GM21529 (cell line): ENCODE data around the gene CLDN6.

Source experiments
- ATAC-seq: cut with Tn5 transposase; IDR thresholded peaks from one replicate; pipeline ENCODE4 v1.9.1; 2021; ENCODE audit not compliant: unreplicated experiment

Gene CLDN6

DNA sequence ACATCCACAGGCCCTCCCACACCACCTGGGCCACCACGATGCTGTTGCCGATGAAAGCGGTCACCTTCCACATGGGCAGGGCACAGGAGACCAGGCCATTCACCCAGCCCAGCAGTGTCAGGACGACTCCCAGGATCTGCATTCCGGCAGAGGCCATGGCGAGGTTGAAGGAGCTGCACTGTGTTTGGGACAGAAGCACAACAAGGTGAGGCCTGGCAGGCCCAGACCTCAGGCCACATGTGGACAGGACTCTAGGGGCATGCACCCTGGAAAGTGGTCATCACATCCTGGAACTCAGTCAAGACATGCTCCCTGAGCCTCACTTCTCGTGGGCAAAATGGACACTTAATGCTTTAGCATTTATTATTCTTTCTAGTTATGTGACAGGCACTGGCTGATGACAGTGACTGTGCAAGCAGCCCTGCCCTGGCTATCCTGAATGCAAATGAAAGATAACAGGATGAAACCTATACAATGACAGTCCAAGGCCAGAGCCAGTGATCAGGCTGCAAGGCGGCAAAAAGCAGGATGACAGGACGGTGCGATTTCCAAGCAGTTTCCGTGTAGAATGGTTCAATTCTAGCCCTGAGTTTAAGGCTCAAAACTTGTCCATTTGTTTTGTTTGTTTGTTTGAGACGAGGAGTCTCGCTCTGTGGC, 2.0 kb downstream of the CLDN6 start:
- no peak for ATAC-seq

DNA sequence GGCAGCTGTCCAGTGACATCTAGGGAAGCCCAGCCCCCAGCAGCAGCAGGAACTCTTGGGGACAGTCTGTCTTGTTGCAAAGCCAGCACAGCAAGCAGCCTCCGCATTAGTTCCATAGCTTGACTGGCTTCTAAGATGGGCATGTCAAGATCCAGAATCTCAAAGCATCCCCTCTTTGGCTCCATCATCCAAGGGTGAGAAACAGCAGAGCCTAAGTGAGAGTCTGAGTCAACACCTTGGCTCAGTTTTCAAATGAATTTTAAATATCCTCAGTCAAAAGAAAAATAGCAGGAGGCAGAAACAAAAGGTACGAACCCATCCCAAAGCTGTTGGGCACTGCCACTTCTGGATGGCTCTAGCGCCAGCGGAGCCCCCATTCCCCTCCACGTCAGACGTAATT, 3.0 kb downstream of the CLDN6 start:
- no peak for ATAC-seq

- no peak for ATAC-seq
Measured at GRCh38 chr16:3013998-3014690, 3.8 kb downstream of the CLDN6 start.

- ATAC-seq, result no peak
Measured at GRCh38 chr16:3013491-3013951, 4.5 kb downstream of the CLDN6 start.

DNA sequence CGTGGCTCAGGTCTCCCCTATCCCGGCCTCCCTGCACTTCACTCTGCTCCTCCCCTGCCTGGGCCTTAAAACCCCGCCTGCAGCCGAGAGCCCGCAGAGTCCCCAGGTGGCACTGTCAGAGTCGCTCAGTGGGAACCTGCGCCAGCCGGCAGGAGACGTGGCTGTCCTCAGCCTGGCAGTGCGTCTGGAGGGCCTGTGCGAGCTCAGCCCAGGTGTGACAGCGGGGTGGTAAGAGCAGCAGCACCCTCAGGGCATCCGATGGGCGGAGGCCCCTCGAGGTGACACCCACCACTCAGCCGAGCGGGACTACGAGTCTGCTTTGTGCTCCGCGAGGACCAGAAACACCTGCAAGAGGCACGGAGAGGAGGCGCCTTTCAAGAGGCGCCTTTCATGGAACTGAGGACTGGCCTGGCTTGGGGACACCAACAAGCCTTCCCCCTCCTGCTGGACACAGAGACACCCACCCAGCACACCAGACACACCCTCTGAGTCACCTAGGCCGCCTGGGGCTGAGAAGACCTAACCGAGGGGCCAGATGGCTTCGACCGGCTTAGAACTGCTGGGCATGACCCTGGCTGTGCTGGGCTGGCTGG, 5.1 kb downstream of the CLDN6 start, which contains the start of gene CLDN9:
CLDN9 (plus strand) TSS at position 96 of the 593 bp plus-strand sequence; CDS start at position 536, 440 bp downstream.
- ATAC-seq, result no peak

DNA sequence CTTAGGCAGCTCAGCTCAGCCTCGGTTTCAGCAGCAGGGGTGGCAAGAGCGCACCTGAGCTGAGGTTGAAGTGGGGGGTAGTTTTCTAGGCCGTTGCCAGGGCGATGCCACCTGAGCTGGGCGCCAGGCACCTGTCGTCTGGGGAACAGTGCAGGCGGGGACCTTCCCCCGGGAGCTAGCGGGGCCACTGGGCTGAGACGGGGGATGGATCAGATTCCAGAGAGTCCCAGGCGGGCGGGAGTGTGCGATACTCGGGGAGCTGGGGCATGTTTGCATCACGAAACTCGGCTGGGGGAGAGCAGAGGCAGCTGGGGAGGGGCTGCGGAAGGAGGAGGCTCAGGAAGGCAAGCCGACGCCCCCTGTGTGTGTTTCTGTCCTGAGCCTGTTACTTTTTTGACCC, 5.7 kb downstream of the CLDN6 start:
- ATAC-seq, result no peak

DNA sequence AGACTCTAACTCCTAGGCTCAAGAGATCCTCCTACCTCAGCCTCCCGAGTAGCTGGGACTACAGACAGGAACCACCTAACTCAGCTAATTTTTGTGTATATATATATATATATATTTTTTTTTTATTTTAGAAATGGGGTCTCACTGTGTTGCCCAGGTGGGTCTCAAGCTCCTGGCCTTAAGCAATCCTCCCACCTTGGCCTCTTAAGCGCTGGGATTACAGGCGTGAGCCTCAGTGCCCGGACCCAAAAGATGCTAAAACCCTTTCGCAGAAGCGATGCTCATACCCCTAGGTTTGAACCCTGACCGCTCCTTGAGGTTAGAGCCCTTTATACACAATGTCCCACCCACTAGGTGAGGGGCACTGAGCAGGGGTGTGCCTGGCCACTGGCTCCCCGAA, 7.5 kb downstream of the CLDN6 start:
- no peak for ATAC-seq

DNA sequence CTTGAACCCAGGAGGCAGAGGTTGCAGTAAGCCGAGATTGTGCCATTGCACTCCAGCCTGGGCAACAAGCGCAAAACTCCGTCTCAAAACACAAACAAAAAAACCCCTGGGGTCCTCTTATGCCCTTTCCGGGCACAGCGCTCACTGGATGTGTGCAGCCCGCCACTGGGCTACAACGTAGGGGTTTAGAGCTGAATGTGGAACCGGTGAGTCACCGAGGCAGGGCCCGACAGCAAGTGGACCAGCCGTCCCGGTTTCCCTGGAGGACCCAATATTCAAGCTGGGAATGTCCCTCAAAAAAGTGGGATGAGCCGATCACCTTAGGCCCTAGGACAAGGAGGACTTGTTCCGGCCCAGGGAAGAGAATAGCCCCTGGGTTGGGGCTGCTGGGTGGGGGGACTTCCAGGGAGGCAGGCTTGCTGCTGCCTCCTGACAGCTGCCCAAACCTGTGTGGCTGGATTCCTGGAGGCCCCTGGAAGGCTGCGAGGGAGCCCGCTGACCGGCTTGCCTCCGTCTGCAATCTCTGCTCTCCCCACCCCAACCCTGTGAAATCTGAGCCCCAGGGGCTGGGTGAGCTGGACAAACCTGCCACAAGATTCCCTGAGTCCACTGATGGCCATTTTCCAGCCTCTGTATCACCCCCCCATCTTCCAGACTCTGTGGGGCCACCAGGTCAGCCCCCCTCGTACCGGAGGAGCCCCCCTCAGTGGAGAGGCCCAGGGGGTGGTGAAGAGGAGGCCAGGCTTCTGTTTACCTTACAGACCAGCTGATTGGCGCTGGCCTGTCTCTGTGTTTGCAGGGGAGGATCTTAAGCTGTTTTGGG, 8.2 kb downstream of the CLDN6 start:
- ATAC-seq, result no peak

DNA sequence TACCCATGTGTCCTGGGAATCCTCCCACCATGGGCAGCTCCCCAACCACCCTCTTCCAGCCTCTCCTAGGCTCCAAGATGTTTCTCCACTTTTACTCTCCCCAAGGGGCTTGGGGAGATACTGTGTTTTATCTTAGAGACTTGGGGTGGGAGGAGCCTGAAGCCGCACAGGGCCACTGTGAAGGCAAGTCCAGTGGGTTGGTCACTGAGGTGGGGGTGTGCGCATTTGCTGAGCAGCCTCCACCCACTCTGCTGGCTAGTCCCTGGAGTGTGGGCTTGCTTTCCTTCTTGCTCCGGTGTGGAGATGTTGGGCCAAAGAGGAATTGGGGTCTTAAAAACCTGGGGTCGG, 9.3 kb downstream of the CLDN6 start:
- ATAC-seq, result no peak

- no peak for ATAC-seq
Measured at GRCh38 chr16:3007957-3008689, 9.9 kb downstream of the CLDN6 start.

- no peak for ATAC-seq
Measured at GRCh38 chr16:3007059-3007956, 10.7 kb downstream of the CLDN6 start.

GRCh38 chr16:3004781-3005284, 13.2 kb downstream of the CLDN6 start:
- no peak for ATAC-seq

DNA sequence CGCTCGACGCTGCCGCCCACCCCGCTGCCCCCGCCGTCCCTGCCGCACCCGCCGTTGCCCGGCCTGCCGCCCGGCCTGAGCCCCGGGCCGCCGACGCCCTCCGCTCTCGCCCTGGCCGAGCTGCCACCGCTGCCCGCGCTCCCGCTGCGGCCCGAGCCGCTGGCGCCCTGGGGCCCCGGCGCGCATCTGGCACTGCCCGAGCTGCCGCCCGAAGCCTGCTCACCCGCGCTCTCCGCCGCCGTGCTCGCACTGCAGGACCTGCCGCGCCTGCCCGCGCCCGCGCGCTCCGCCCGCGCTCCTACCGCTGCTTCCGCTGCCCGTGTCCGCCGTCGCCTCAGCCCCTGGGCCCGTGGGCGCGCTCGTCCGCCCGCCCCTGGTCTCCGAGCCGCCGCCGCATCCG, 13.7 kb downstream of the CLDN6 start:
- peak; percentile 20 for ATAC-seq

GRCh38 chr16:3003582-3004270, 14.3 kb downstream of the CLDN6 start:
- peak; percentile 94 for ATAC-seq

DNA sequence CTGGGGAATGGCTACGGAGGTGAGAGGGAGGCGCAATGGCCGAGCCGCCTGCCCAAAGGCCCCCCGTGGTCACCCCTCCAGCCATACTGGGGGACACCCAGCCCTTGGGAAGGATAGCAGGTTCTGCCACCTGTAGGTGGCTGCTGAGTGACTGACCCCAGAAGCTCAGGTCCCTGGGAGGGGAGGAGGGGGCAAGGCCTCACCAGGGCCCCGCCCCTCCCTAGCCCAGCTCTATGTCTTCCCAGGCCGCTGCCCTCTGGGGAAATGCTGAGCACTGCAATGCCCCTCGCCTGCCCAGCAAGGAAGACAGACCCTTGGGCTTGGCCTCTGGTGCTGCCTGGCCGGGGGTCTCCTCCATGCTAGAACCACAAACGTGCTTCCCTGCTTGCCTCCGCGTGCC, 16.7 kb downstream of the CLDN6 start:
- ATAC-seq, result no peak

DNA sequence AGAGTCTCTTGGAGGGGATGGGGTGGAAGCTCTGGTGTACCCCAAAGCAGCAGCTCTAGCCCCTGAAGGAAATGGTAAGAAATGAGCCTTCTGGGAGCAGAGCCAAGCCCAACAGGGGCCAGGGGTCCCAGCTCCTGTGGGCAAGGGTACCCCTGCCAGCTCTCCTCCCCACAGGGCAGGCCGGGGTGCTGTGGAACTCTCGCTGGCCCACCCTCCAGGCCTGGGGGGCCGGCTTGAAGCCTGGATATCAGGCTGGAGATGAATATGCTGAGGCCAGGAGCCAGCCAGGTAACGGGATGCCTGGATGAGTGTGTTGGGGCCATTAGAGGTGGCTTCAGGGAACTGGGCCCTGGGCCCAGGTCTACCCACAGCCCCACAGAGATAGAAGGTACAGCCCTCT, 17.4 kb downstream of the CLDN6 start:
- no peak for ATAC-seq

GRCh38 chr16:2999929-3000328, 18.1 kb downstream of the CLDN6 start:
- ATAC-seq, result no peak

GRCh38 chr16:2996298-2996697, 21.7 kb downstream of the CLDN6 start:
- ATAC-seq, result no peak
